ENCODE results near the gene OGDHL.

- TF ChIP-seq, protein P1, sequence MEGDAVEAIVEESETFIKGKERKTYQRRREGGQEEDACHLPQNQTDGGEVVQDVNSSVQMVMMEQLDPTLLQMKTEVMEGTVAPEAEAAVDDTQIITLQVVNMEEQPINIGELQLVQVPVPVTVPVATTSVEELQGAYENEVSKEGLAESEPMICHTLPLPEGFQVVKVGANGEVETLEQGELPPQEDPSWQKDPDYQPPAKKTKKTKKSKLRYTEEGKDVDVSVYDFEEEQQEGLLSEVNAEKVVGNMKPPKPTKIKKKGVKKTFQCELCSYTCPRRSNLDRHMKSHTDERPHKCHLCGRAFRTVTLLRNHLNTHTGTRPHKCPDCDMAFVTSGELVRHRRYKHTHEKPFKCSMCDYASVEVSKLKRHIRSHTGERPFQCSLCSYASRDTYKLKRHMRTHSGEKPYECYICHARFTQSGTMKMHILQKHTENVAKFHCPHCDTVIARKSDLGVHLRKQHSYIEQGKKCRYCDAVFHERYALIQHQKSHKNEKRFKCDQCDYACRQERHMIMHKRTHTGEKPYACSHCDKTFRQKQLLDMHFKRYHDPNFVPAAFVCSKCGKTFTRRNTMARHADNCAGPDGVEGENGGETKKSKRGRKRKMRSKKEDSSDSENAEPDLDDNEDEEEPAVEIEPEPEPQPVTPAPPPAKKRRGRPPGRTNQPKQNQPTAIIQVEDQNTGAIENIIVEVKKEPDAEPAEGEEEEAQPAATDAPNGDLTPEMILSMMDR (IDR thresholded peaks at IDR 0.05; ENCODE audit: low read depth, low read length), result no peak
- TF ChIP-seq EZH2phosphoT487 (IDR thresholded peaks at IDR 0.05; ENCODE audit: low read depth), result no peak
These were observed 828 bp downstream of the OGDHL start for GRCh38 chr10:49761201-49761788.

Data from OCI-LY3 (cell line).